ENCODE results near the gene DCLRE1A.
A peak's percentile ranks its signal among the peaks of the same experiment; 100 is the strongest.

Gene DCLRE1A

GRCh38 chr10:113802997-113803396 lies 50.9 kb downstream of the DCLRE1A start:
- DNase-seq (ENCODE audit: low read depth in 2 of 2), result no peak
- TF ChIP-seq CTCF (IDR thresholded peaks at IDR 0.05; ENCODE audit: low read depth, low read length), result no peak
- no peak overlapping the region for H3K4me3 ChIP-seq (replicated peaks in 1 of 2; ENCODE audit: low read depth in 2 of 2, low read length in 2 of 2)

GRCh38 chr10:113801569-113801968 lies 52.3 kb downstream of the DCLRE1A start:
- no peak for DNase-seq (ENCODE audit: low read depth in 2 of 2)
- H3K4me3 ChIP-seq (replicated peaks in 1 of 2; ENCODE audit: low read depth in 2 of 2, low read length in 2 of 2), result no peak overlapping the region
- no peak for TF ChIP-seq CTCF (IDR thresholded peaks at IDR 0.05; ENCODE audit: low read depth, low read length)

DNA sequence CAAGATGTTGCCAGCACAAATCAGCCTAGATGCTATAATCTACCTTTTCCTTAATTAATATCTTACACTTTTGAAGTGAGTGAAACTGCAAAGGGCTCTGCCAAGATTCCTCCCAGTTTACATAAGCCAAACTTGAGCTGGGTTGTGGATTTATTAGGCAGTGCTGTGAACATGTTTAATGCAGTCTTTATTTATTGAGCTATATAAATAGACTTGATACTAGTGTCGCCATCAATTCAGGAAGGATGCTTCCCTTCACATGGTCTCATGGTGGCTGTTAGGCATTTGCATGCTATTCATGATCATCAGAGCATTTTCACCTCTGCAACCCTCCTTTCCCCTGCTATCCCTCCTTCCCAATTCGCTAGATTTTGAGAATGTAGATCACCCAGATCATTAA lies 62.2 kb downstream of the DCLRE1A start:
- no peak for DNase-seq (ENCODE audit: low read depth in 2 of 2)
- no peak overlapping the region for H3K4me3 ChIP-seq (replicated peaks in 1 of 2; ENCODE audit: low read depth in 2 of 2, low read length in 2 of 2)
- TF ChIP-seq CTCF (IDR thresholded peaks at IDR 0.05; ENCODE audit: low read depth, low read length), result no peak

DNA sequence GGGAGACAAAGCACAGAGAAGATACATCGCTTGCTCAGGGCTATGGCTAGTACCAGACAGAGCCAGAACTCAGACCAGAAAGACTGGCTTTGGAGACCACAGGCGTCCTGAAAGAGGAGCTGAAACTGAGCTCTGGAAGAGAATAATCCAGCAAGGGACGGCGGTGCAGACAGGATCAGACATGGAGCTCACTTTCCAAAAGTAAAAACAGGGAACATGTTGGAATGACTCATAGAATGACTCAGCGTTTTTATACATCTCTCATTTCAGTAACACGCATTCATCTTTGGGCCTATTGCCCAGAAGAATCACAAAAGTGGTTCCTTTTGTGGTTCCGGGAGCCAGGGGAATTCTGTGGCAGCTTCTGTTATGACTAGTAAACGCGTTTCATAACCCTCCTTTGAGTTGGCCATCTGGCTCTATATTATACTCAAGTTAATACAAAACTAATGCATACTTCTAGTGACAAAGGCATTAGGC lies 65.2 kb downstream of the DCLRE1A start:
- no peak overlapping the region for H3K4me3 ChIP-seq (replicated peaks in 1 of 2; ENCODE audit: low read depth in 2 of 2, low read length in 2 of 2)
- TF ChIP-seq CTCF (IDR thresholded peaks at IDR 0.05; ENCODE audit: low read depth, low read length), result no peak
- DNase-seq (ENCODE audit: low read depth in 2 of 2), result peak; percentile 93 to 98

All from cardiac fibroblast (primary cell).